TTC549 (cell line): ENCODE measurements around the gene ACSL3.
"Not testable (repeated sequence)": the region's sequence is repeated elsewhere in the genome, so short reads cannot be mapped to it uniquely, and the experiment has no call there.

Experiments used
- FAIRE-seq: peaks from 2 replicates; lab custom pipeline; 2012; peaks lifted over from hg19 to GRCh38; lab: Jason Lieb, UNC

The ACSL3 gene

GRCh38 chr2:222860740-222861410 lies at the start of gene ACSL3:
TSS of gene ACSL3 (plus strand) at chr2:222861036. CDS start at chr2:222908773, 47,737 bp downstream.
- FAIRE-seq: no peak

- FAIRE-seq: no peak
Observed at GRCh38 chr2:222811828-222812227, 49.0 kb upstream of the ACSL3 start.

DNA sequence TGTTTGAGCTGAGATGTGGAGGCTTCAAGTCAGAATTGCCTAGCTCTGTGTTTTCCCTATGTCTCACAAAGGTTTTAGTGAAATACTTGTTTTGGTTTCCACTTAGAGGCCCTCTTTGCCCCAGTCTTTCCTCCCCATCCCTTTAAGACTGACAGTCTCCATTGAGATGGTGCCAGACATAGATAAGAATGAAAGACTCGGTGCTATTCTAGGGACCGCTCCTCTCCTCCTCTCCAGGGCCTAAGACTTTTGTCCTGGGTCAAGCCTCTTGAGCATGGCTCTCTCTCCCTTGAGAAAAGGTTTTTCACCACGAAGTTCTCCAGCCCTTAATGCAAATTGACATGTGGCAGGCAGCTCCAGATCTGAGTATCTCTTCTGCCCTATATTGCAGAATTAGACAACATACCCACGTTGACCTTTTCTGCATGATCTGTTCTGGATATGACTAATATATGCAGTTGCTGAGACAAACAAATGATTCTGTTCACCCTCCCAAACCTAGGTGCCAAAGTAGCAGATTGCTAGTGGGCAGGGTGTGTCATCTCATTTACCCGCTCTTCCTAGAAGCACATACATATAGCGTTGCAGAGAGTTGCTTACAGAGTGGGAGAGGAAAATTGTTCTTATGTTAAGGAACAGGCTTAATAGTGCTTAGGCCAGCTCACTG lies 47.5 kb upstream of the ACSL3 start:
- FAIRE-seq: no peak

- no peak for FAIRE-seq
Observed at GRCh38 chr2:222819722-222820333, 41.0 kb upstream of the ACSL3 start.

- no peak for FAIRE-seq
Observed at GRCh38 chr2:222823183-222823930, 37.5 kb upstream of the ACSL3 start.

GRCh38 chr2:222825031-222825430 lies 35.8 kb upstream of the ACSL3 start:
- no peak for FAIRE-seq

- FAIRE-seq: no peak
Observed at GRCh38 chr2:222827417-222827816, 33.4 kb upstream of the ACSL3 start.

- FAIRE-seq: no peak
Observed at GRCh38 chr2:222828572-222828971, 32.3 kb upstream of the ACSL3 start.

DNA sequence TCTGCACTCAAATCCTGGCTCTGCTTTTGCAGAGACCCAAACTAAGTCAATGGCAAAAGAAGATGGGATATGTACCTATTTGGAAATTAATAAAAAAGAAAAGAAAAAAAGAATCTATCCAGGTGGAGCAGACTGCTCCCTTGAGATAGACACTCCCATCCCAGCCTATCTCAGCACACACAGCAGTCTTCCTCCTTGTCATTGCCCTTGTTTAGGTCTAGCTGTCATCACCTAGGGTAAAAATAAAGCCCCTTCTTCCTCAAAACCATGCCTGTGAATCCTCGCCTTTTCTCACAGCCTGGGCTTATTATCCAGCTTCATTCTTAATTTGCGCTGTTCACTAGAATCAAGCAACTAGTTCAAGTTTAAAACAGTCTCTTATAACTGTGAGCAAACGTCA lies 30.7 kb upstream of the ACSL3 start:
- no peak for FAIRE-seq

GRCh38 chr2:222833410-222833809 lies 27.4 kb upstream of the ACSL3 start:
- no peak for FAIRE-seq

GRCh38 chr2:222835143-222835822 lies 25.6 kb upstream of the ACSL3 start:
- FAIRE-seq: no peak

GRCh38 chr2:222835823-222836151 lies 25.0 kb upstream of the ACSL3 start:
- no peak for FAIRE-seq

DNA sequence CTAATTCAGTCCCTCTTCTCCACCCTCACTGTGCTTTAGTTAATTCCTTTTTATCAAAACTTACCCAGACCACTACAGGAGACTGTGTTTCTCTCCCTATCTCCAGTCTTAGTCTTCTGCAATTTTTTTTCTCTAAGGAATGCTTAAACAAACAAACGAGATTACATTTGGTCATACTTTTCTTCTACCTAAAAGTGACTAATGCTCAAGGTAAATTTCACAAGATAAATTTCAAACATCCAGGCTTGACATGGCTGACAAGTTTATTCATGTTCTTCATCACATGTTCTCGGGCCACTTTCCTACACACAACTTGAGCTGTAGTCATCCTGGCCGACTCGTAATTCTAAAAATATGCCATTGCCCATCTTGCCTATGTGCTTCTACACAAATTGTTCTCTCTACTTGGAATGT lies 23.2 kb upstream of the ACSL3 start:
- no peak for FAIRE-seq

GRCh38 chr2:222840060-222840802 lies 20.6 kb upstream of the ACSL3 start:
- FAIRE-seq: no peak

GRCh38 chr2:222842491-222843174 lies 18.2 kb upstream of the ACSL3 start:
- FAIRE-seq: no peak

DNA sequence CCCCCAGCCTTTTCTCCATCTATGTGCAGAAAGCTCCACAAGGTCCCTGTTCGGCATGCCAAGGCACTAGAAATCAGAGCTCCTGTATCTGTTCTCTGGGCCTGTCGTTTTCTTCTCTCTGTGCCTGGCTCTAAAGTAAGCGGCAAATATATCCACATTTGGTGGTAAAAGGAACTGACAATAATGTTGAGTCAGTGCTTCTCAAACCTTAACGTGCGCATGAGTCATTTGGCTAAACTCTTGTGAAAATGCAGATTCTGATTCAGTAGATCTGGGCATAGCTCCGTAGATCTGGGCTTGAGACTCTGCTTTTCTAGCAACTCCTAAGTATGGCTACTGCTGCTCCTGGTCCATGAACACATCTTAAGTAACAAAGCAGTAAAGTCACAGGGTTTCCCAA lies 16.5 kb upstream of the ACSL3 start:
- no peak for FAIRE-seq

DNA sequence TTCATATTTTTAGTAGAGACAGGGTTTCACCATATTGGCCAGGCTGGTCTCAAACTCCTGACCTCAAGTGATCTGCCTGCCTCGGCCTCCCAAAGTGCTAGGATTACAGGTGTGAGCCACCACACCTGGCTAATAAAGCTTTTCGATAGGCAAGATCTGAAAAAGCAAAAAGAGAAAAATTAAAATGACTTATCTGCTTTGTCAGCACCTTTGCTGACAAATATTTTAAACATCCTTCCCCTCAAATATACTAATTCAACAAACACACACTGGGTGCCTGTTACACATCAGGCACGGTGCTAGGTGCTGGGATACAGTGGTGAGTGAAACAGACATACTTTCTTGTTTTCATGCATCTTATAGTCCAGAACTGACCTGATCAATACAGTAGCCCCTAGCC lies 15.5 kb upstream of the ACSL3 start:
- FAIRE-seq: not testable (repeated sequence)

- no peak for FAIRE-seq
Observed at GRCh38 chr2:222846003-222846402, 14.8 kb upstream of the ACSL3 start.

DNA sequence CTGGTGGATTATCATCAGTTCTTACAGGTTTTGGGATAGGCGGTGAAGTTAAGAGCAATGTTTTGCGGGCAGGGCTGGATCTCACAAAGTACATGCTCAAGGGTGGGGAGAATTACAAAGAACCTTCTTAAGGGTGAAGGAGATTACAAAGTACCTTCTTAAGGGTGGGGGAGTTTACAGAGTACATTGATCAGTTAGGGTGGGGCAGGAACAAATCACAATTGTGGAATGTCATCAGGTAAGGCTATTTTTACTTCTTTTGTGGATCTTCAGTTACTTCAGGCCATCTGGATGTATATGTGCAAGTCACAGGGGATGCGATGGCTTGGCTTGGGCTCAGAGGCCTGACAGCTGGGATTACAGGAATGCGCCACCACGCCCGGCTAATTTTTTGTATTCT lies 12.8 kb upstream of the ACSL3 start:
- not testable (repeated sequence) for FAIRE-seq

- no peak for FAIRE-seq
Observed at GRCh38 chr2:222848862-222849261, 12.0 kb upstream of the ACSL3 start.

GRCh38 chr2:222851956-222852617 lies 8.7 kb upstream of the ACSL3 start:
- FAIRE-seq: no peak
